Endodermal cell (in vitro differentiated cells): ENCODE results near the gene MAPK14. TPM values are rescaled to one million over a fixed set of nuclear protein-coding genes. Genes with fewer than 3 reads are reported as not detected.
A peak's percentile ranks its signal among the peaks of the same experiment; 100 is the strongest.

Experiments
- DNase-seq: peaks from one replicate; pipeline ENCODE4 v3.0.0-alpha.2; 2017
- H3K27ac ChIP-seq: 2 replicates; pipeline ENCODE4 v1.5.1; 2013; ENCODE audit warnings: mild to moderate bottlenecking, low read depth, low read length, moderate library complexity
- H3K27me3 ChIP-seq: 2 replicates; pipeline ENCODE4 v1.6.1; 2013; ENCODE audit warnings: mild to moderate bottlenecking, low read length, moderate library complexity; ENCODE audit not compliant: insufficient read depth, control insufficient read depth, poor library complexity, severe bottlenecking
- H3K36me3 ChIP-seq: 2 replicates; pipeline ENCODE4 v1.7.0; 2013; ENCODE audit warnings: mild to moderate bottlenecking, low read length, moderate library complexity; ENCODE audit not compliant: control insufficient read depth, insufficient read depth
- H3K4me1 ChIP-seq: one replicate; pipeline ENCODE4 v1.7.0; 2013; ENCODE audit warnings: low read length; ENCODE audit not compliant: control insufficient read depth, insufficient read depth
- H3K4me3 ChIP-seq: 2 replicates; pipeline ENCODE4 v1.5.1; 2013; ENCODE audit warnings: mild to moderate bottlenecking, low read length, moderate library complexity
- H3K9ac ChIP-seq: 2 replicates; pipeline ENCODE4 v1.6.1; 2013; ENCODE audit warnings: mild to moderate bottlenecking, low read length, moderate library complexity; ENCODE audit not compliant: poor library complexity, severe bottlenecking; ENCODE audit errors: extremely low read depth
- H3K9me3 ChIP-seq: 2 replicates; pipeline ENCODE4 v1.6.1; 2013; ENCODE audit warnings: mild to moderate bottlenecking, low read length, moderate library complexity; ENCODE audit not compliant: control insufficient read depth
- H3K27ac Mint-ChIP-seq: 2 replicates; pipeline ENCODE4 v1.8.0; 2020; ENCODE audit warnings: mixed read lengths
- H3K27me3 Mint-ChIP-seq: 2 replicates; pipeline ENCODE4 v1.8.0; 2021; ENCODE audit warnings: mild to moderate bottlenecking, mixed read lengths; ENCODE audit not compliant: insufficient read depth
- H3K36me3 Mint-ChIP-seq: 2 replicates; pipeline ENCODE4 v1.8.0; 2020; ENCODE audit warnings: low read depth, mixed read lengths
- H3K4me1 Mint-ChIP-seq: 2 replicates; pipeline ENCODE4 v1.8.0; 2020; ENCODE audit warnings: mixed read lengths
- H3K4me3 Mint-ChIP-seq: 2 replicates; pipeline ENCODE4 v1.8.0; 2020; ENCODE audit warnings: mild to moderate bottlenecking, moderate library complexity, mixed read lengths
- H3K9me3 Mint-ChIP-seq: 2 replicates; pipeline ENCODE4 v1.8.0; 2020; ENCODE audit warnings: mild to moderate bottlenecking, mixed read lengths
- WGBS, 2 experiments: methylation state at CpG; one replicate each; pipeline versions ENCODE4 v1.1.5 to v1.1.7; 2013; ENCODE audit warnings: missing lambda C conversion rate in 2 of 2, mixed read lengths in 1 of 2; ENCODE audit not compliant: insufficient coverage in 1 of 2, insufficient read length in 1 of 2; 5-methylcytosine and 5-hydroxymethylcytosine counted together
- total RNA-seq, 2 donors: library from RNA; stranded (reverse); fragmentation: NEBNext Ultra II Directional in 1 of 2; extraction: Animal tissue kit (Norgen Biotek cat#: 25700) in 1 of 2; gene quantifications; 2 replicates in 1 of 2; 3 replicates in 1 of 2; pipeline ENCODE4 v1.2.1, GENCODE V29; 2021
- TF ChIP-seq, protein P1 (sequence below): fragments of 200-600 bp; sonication (generic); conservative IDR thresholded peaks from 2 replicates; pipeline ENCODE4 v1.5.0; 2021; ENCODE audit warnings: antibody characterized with exemption, mild to moderate bottlenecking

Gene MAPK14
- total RNA-seq, 2 donors from 2014 or later = 36.4 to 40.6 TPM

DNA sequence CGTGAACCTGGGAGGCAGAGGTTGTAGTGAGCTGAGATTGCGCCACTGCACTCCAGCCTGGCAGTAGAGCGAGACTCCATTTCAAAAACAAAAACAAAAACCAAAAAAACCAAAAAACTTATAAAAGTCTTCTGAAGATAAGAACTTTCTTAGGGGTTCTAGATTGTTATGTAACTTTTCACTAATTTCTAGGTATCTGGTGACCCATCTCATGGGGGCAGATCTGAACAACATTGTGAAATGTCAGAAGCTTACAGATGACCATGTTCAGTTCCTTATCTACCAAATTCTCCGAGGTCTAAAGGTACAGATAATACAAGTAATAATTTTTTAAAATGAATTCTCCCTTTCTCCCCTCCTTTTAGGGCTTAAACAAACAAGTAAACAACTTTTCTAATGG is 45.1 kb downstream of the MAPK14 start:
- H3K4me3 Mint-ChIP-seq = no peak overlapping the region
- H3K4me1 ChIP-seq = no peaks in the 10 kb centered on the region
- H3K36me3 Mint-ChIP-seq = peaks cover 16% of the 10 kb centered on the region
- TF ChIP-seq, protein P1, sequence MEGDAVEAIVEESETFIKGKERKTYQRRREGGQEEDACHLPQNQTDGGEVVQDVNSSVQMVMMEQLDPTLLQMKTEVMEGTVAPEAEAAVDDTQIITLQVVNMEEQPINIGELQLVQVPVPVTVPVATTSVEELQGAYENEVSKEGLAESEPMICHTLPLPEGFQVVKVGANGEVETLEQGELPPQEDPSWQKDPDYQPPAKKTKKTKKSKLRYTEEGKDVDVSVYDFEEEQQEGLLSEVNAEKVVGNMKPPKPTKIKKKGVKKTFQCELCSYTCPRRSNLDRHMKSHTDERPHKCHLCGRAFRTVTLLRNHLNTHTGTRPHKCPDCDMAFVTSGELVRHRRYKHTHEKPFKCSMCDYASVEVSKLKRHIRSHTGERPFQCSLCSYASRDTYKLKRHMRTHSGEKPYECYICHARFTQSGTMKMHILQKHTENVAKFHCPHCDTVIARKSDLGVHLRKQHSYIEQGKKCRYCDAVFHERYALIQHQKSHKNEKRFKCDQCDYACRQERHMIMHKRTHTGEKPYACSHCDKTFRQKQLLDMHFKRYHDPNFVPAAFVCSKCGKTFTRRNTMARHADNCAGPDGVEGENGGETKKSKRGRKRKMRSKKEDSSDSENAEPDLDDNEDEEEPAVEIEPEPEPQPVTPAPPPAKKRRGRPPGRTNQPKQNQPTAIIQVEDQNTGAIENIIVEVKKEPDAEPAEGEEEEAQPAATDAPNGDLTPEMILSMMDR = no peak
- no peak for DNase-seq
- no peaks in the 10 kb centered on the region for H3K27me3 ChIP-seq
- H3K9ac ChIP-seq = no peak overlapping the region
- H3K27ac Mint-ChIP-seq = no peak overlapping the region
- no peaks in the 10 kb centered on the region for H3K9me3 Mint-ChIP-seq
- H3K27me3 Mint-ChIP-seq = no peaks in the 10 kb centered on the region
- H3K4me1 Mint-ChIP-seq = peaks cover 5% of the 10 kb centered on the region
- peaks cover 18% of the 10 kb centered on the region for H3K36me3 ChIP-seq
- WGBS, 2 experiments = 100% methylated on average over 1 to 4 of the region's 4 CpGs
- no peak overlapping the region for H3K4me3 ChIP-seq
- H3K9me3 ChIP-seq = no peaks in the 10 kb centered on the region
- no peak overlapping the region for H3K27ac ChIP-seq

DNA sequence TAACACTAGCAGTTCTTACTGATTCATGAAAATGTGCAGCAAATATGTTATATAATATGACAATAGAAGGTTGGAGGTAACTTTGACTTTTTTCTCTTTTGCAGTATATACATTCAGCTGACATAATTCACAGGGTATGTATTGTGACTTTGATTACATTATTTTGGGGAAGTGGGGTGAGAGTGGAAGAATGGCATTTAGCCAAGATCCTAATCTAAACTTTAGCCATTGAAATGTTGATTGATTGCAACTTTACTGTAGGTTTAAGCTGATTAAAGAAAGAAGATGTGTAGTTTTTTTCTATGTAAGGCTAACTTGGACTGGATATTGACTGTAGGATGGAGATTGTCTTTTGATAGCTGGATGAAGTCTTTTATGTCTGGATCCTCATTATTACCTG is 46.0 kb downstream of the MAPK14 start:
- H3K27ac Mint-ChIP-seq = no peak overlapping the region
- TF ChIP-seq, protein P1 = no peak
- no peak overlapping the region for H3K4me3 Mint-ChIP-seq
- no peak for DNase-seq
- Histone ChIP-seq H3K4me3 (no peak overlapping the region), H3K27me3 (no peaks in the 10 kb centered on the region), H3K9ac (no peak overlapping the region), H3K4me1 (no peaks in the 10 kb centered on the region), H3K27ac (no peak overlapping the region), H3K36me3 (peaks cover 27% of the 10 kb centered on the region), H3K9me3 (no peaks in the 10 kb centered on the region)
- peaks cover 16% of the 10 kb centered on the region for H3K36me3 Mint-ChIP-seq
- H3K9me3 Mint-ChIP-seq = no peaks in the 10 kb centered on the region
- H3K4me1 Mint-ChIP-seq = peaks cover 5% of the 10 kb centered on the region
- no peaks in the 10 kb centered on the region for H3K27me3 Mint-ChIP-seq

DNA sequence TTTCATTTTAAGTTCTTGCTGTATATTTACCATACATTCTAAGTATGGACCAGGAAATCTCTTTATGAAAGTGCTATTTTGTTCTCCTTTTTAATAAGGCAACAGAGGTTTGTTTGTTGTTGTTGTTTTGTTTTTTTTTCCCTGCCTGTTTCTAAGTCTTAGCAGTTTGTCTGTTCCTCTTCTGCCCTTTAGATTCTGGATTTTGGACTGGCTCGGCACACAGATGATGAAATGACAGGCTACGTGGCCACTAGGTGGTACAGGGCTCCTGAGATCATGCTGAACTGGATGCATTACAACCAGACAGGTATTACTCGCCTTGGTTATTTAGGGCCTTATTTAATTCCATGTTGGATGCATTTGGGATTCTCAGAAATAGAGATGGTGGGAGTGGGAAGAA is 48.0 kb downstream of the MAPK14 start:
- Mint-ChIP-seq H3K36me3 (peaks cover 32% of the 10 kb centered on the region), H3K27me3 (no peaks in the 10 kb centered on the region), H3K27ac (no peak overlapping the region), H3K9me3 (peaks cover 3% of the 10 kb centered on the region), H3K4me1 (peaks cover 1% of the 10 kb centered on the region), H3K4me3 (no peak overlapping the region)
- H3K36me3 ChIP-seq = peaks cover 46% of the 10 kb centered on the region
- no peaks in the 10 kb centered on the region for H3K27me3 ChIP-seq
- no peaks in the 10 kb centered on the region for H3K4me1 ChIP-seq
- H3K4me3 ChIP-seq = no peak overlapping the region
- H3K9ac ChIP-seq = no peak overlapping the region
- DNase-seq = peak; percentile 52
- no peak overlapping the region for H3K27ac ChIP-seq
- H3K9me3 ChIP-seq = peaks cover 6% of the 10 kb centered on the region
- TF ChIP-seq, protein P1 = peak; percentile 68
- 82% methylated on average over 3 of the region's 3 CpGs; no CpG with 5 or more reads in 1 of the 2 experiments for WGBS, 2 experiments
